Natural killer cell treated with Interleukin-12 subunit alpha and Interleukin-12 subunit beta and Interleukin-15 and Interleukin-18, amount 100 ng/mL, for 72 hours (primary cell): ENCODE data around the gene CTRB1. TPM values are rescaled to one million over a fixed set of nuclear protein-coding genes. Genes with fewer than 3 reads are reported as not detected.
"Not testable (repeated sequence)": the region's sequence is repeated elsewhere in the genome, so short reads cannot be mapped to it uniquely, and the experiment has no call there.

ENCODE experiments used
- ATAC-seq, 2 donors: fragments of 150-1000 bp; cut with Tn5 transposase in 1 of 2; sonication (Bioruptor Pico), chemical (Tn5 transposase) in 1 of 2; 2 replicates each; pipeline ENCODE4 v1.10.0; 2021
- DNase-seq: peaks from one replicate; pipeline ENCODE4 v3.0.0; 2022; ENCODE audit warnings: low spot score
- H3K27ac Mint-ChIP-seq, 2 donors: 1 replicate in 1 of 2; 2 replicates in 1 of 2; pipeline ENCODE4 v1.8.0; 2022; ENCODE audit warnings: mixed read lengths in 2 of 2, mild to moderate bottlenecking in 1 of 2, moderate library complexity in 1 of 2
- H3K27me3 Mint-ChIP-seq, 2 donors: 1 replicate in 1 of 2; 2 replicates in 1 of 2; pipeline ENCODE4 v1.8.0; 2022; ENCODE audit warnings: mixed read lengths in 2 of 2
- H3K36me3 Mint-ChIP-seq: one replicate; pipeline ENCODE4 v1.8.0; 2022; ENCODE audit warnings: mixed read lengths
- H3K4me1 Mint-ChIP-seq, 2 donors: 1 replicate in 1 of 2; 2 replicates in 1 of 2; pipeline ENCODE4 v1.8.0; 2022; ENCODE audit warnings: low read depth in 2 of 2, mixed read lengths in 2 of 2, mild to moderate bottlenecking in 1 of 2
- H3K4me3 Mint-ChIP-seq: one replicate; pipeline ENCODE4 v1.8.0; 2022; ENCODE audit warnings: mixed read lengths
- H3K9me3 Mint-ChIP-seq: 2 replicates; pipeline ENCODE4 v1.8.0; 2022; ENCODE audit warnings: mixed read lengths
- total RNA-seq, 2 donors: library from RNA; stranded (reverse); gene quantifications; one replicate each; pipeline ENCODE4 v1.2.3, GENCODE V29; 2022

CTRB1 gene
- total RNA-seq, 2 donors from 2014 or later: not detected

DNA sequence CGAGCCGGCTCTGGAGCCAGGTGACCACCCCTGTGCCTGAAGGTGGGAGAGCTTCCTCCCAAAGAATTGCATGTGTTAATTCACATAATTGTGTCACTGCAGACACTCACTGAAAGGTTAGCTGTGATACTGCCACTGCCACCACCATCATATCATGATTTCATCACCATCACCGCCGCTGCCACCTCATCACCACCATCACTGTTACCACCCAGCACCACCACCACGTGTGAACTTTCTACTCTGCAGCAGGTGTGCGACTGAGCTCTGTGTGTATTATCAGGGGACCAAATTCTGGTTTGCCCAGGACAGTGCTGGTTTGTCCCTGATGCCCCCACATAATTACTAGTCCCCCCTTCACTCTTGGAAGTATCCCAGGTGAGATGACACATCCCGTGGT lies 17.4 kb downstream of the CTRB1 start:
- Mint-ChIP-seq H3K9me3 (no peaks in the 10 kb centered on the region), H3K27ac (no peak overlapping the region), H3K27me3 (peaks cover 7 to 15% of the 10 kb centered on the region in 2 donors), H3K4me3 (no peak overlapping the region), H3K36me3 (no peaks in the 10 kb centered on the region), H3K4me1 (peaks cover 6 to 13% of the 10 kb centered on the region in 2 donors)
- ATAC-seq (peak; percentile 66 to 72), DNase-seq (no peak)

DNA sequence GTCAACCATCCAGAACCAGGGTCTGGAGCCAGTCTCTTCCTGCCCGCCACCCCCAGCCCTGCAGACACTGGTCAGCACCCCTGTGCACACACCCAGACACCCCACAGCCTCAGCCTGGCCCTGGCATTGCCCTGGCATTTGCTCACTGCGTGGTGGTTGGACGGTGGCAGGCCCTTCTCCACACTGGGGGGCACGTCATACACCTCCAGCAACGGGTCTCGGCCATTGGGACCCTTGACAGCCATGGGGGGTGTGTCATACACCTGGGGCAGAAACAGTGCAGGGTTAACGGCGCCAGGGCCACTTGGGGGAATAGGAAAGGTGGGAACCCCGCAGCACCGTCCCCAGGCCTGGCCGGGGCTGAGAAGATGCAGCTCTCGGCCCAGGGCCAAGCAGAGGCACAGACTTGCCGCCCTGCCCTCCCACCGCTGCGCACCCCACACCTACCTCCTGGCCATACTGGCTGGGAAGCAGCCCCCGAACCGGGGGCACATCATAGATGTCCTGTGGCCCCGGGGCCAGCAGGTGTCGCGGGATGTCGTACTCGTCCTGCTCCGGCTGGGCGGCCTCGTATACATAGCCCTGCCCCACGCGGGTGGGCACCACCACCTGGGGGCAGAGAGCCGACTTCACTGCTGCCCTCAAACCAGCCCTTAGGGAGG lies 18.1 kb downstream of the CTRB1 start:
- Mint-ChIP-seq H3K27ac (no peak overlapping the region), H3K4me3 (no peak overlapping the region), H3K9me3 (no peaks in the 10 kb centered on the region), H3K27me3 (peaks cover 7 to 12% of the 10 kb centered on the region in 2 donors), H3K36me3 (no peaks in the 10 kb centered on the region), H3K4me1 (peaks cover 6 to 13% of the 10 kb centered on the region in 2 donors)
- ATAC-seq (no peak), DNase-seq (no peak)

DNA sequence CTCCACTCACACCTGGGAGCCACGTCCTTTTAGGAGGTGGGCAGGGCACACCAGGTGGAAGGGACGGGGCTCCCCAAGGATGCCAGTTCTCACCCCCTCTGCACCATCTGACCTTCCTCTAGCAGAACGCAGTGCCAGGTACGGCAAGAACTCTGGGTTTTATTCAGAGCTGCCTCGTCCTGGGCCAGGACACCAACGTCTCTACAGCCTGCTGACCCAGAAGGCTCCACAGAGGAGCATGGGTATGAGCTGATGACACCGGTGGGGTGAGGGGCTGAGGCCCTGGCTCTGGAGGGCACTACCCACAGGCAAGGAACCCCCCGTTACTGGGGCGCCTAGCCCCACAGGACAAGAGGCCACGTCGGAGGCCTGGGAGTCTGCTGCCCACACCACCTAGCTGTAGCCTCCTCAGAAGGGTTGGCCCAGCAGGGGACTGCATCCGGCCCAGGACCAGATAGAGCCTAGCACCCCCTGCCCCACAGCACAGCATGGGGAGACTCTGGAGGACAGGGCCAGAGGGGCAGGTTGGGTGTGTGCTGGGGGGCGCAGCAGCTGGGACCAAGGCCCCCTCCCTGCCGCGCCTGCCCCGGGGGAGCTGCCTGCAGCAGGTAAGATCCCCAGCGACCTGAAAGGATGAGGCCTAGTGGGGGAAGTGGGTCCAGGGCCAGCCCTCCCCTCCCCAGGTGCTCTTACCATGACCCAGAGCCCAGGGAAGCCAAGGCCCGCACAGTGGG lies 18.8 kb downstream of the CTRB1 start:
- DNase-seq (no peak), ATAC-seq (no peak)
- Mint-ChIP-seq H3K4me1 (peaks cover 6 to 13% of the 10 kb centered on the region in 2 donors), H3K27ac (no peak overlapping the region), H3K4me3 (no peak overlapping the region), H3K36me3 (no peaks in the 10 kb centered on the region), H3K27me3 (peaks cover 7 to 16% of the 10 kb centered on the region in 2 donors), H3K9me3 (no peaks in the 10 kb centered on the region)

DNA sequence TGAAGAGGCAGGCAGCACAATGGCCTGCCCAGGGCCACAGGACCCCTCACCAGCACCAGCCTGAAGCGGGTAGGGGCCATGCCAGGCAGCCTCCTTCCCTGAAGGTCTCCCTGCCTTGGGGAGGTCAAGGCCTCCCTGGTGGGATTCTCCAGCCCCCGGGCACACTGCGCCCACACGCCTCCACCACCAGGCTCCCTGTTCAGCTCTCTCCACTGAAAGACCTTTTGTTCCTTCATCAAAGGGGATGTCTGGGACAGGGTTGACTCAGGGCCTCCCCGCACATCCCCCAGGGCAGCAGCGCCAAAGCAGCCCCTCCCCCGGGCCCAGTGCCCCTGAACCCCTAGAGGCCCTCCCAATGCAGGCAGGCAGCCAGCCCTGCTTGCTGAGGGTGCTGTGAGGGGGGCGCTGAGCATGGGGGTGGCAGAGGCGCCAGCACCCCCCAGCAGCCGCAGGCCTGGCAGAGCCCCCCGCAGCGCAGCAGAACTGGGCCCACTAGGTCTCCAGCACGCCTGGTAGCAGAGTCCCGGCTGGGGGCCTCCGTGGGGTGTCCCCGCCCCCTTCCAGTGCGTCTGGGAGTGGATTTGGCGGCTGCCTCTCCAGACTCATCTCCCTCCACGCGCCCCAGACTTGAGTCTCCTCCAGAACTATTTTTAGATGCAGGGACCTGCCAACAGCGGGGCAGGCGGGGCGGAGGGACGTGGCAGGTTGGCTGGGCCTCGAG lies 19.5 kb downstream of the CTRB1 start:
- DNase-seq: no peak
- ATAC-seq: no peak
- no peaks in the 10 kb centered on the region for H3K36me3 Mint-ChIP-seq
- no peak overlapping the region for H3K4me3 Mint-ChIP-seq
- H3K4me1 Mint-ChIP-seq: peaks cover 6 to 13% of the 10 kb centered on the region in 2 donors
- peaks cover 7 to 16% of the 10 kb centered on the region in 2 donors for H3K27me3 Mint-ChIP-seq
- no peak overlapping the region for H3K27ac Mint-ChIP-seq
- H3K9me3 Mint-ChIP-seq: no peaks in the 10 kb centered on the region

DNA sequence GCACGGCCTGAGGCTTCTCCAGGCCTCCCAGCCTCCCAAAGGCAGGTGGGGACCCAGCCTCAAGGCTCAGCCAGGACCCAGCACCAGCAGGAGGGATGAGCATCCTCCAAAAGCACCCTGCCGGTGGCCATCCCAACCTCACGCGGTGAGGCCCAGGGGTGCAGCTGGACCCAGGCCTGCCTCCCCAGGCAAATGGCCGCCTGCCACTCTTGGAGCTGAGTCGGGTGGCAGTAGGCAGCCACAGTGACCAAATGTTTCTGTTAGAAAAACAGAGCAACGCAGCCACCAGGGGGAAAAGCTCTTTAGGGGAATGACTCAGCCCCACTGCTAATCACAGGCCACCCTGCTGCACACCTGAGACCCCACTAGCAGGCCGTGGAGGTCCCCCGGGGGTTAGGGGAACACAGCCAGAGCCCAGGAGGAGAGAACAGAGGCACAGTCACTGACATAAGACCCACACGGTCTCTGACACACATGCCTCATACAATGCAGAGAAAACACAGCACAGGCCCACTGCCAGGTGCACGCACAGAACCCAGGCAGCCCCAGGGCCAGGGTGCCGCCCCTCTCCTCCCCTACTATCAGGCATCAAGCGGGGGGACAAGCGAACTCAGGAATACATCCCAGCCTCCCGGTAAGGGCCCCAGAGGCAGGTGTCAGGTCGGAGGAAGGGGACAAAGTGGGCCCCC lies 20.2 kb downstream of the CTRB1 start:
- ATAC-seq: no peak
- H3K27me3 Mint-ChIP-seq: peaks cover 7 to 14% of the 10 kb centered on the region in 2 donors
- no peak for DNase-seq
- peaks cover 4 to 9% of the 10 kb centered on the region in 2 donors for H3K4me1 Mint-ChIP-seq
- no peak overlapping the region for H3K27ac Mint-ChIP-seq
- H3K9me3 Mint-ChIP-seq: no peaks in the 10 kb centered on the region
- no peaks in the 10 kb centered on the region for H3K36me3 Mint-ChIP-seq
- no peak overlapping the region for H3K4me3 Mint-ChIP-seq

DNA sequence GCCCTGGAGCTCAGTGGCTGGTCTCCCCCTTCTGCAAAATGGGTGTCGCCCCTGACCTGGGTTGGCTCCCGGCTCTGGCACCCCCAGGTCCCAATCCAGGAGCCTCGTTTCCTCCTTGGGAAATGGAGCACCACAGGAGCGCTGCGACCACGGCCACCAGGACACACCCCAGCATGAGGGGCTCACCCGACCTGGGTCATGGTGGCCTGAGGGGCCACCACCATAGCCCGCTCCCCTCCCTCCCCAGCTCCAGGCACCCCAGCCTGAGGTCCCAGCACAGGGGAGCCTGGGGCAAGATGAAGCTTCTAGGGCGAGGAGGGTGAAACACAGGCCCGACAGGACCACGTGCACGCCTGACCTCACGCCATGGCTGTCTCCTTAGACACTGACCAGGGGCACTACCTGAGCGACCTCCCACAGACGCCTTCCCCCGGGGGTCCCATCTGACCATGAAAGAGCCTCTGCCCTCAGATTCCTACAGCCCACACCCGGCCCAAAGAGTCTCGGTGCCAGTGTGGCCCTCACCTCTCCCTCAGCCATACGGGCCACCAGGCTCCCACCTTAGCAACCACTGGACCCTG lies 20.8 kb downstream of the CTRB1 start:
- H3K27ac Mint-ChIP-seq: no peak overlapping the region
- DNase-seq (no peak), ATAC-seq (no peak)
- H3K4me3 Mint-ChIP-seq: no peak overlapping the region
- no peaks in the 10 kb centered on the region for H3K9me3 Mint-ChIP-seq
- no peaks in the 10 kb centered on the region for H3K36me3 Mint-ChIP-seq
- H3K27me3 Mint-ChIP-seq: peaks cover 7 to 17% of the 10 kb centered on the region in 2 donors
- H3K4me1 Mint-ChIP-seq: peaks cover 4 to 10% of the 10 kb centered on the region in 2 donors

DNA sequence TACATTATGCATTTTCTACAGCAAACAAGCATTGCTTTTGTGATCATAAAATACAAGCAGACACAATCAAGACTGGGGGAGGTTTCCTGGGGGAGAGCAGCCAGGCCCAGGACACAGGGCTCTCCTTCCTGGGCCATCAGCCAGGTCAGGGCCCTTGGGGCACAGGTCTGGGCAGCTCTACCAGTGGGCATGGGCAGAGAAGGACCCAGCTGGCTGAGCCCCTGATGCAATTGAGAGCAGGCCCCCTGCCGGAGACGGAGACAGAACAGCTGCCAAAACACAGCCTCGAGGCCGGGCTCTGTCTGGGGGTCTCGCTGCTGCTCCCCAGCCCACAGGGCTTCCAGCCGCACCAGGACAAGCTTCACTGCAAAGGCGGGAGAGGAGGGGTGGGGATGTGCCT lies 21.8 kb downstream of the CTRB1 start:
- H3K36me3 Mint-ChIP-seq, H3K4me3 Mint-ChIP-seq, H3K9me3 Mint-ChIP-seq, H3K27ac Mint-ChIP-seq, DNase-seq, ATAC-seq: not testable (repeated sequence)
- Mint-ChIP-seq H3K27me3 (peaks cover 7 to 20% of the 10 kb centered on the region in 2 donors), H3K4me1 (peaks cover 4 to 13% of the 10 kb centered on the region in 2 donors)

DNA sequence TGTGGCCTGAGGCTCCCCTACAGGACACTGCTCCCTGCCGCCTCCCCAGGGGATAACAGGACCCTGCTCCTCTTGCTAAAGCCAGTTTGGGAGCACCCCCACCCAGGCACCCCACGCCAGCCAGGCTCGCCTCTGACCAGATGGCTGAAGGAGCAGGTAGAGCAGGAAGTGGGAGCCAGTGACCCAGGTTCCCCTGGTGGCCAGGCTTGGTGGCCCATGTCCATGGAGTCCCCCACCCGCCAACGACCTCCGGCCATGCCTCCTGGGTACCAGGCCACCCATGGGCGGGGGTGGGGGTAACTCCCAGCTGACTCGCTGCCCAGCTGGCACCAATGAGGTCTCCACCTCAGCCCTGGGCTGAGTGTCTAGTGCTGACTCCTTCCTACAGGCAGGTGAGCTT lies 22.6 kb downstream of the CTRB1 start:
- Mint-ChIP-seq H3K4me1 (peaks cover 0 to 6% of the 10 kb centered on the region in 2 donors), H3K27ac (no peak overlapping the region), H3K9me3 (no peaks in the 10 kb centered on the region), H3K4me3 (no peak overlapping the region), H3K36me3 (no peaks in the 10 kb centered on the region), H3K27me3 (peaks cover 2 to 26% of the 10 kb centered on the region in 2 donors)
- ATAC-seq (no peak), DNase-seq (no peak)

DNA sequence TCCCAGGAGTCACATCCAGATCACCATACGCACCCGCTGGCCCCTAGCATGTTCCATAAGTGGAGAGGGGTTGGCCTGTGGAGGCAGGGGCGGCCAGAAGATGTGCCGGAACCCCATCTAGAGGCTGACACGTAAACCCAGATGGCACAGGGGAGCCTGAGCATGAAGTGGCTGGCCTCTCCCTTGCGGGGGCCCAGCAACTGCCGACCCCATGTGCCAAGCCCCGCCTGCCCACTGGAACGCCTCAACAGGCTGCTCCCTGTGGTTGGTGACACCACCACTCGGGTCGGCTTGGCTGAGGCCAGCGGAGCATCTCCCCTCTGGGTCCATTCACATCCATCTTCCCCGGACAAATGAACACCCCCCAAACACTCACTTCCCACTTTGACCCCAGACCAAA lies 23.2 kb downstream of the CTRB1 start:
- H3K36me3 Mint-ChIP-seq: no peaks in the 10 kb centered on the region

DNA sequence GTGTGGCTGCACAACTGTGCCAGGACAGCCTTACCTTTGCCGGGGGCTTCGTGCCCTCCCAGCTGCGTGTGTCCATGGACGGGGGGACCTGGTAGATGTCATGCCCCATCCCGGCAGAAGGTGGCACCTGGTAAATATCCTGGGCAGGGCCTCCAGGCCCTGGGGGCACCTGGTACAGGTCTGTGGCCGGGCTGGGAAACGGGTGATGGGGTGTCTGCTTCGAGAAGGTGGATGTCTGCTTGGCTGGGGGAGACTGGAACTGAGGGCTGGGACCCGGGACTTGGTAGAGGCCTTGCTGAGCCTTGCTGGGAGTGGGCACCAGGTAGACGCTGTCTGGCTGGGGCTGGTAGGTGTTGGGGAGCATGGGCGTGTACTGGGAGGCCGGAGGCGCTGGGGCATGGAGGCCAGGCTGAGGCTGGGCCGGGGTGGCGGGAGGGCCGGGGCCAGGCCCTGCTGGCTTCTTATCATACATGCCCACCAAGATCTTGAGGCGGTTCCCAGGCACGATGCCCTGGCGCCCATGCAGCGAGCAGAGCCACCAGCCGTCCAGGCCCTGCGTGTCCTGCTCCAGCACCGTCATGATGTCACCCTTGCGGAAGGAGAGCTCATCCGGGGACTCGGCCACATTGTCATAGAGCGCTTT lies 23.8 kb downstream of the CTRB1 start:
- not testable (repeated sequence) for H3K27ac Mint-ChIP-seq

More for the DNA sequence above, 23.2 kb downstream of the CTRB1 start:
- H3K27ac Mint-ChIP-seq: no peak overlapping the region
- H3K4me3 Mint-ChIP-seq: no peak overlapping the region
- H3K4me1 Mint-ChIP-seq: peaks cover 0 to 5% of the 10 kb centered on the region in 2 donors
- DNase-seq (no peak), ATAC-seq (no peak)
- H3K9me3 Mint-ChIP-seq: no peaks in the 10 kb centered on the region
- peaks cover 0 to 31% of the 10 kb centered on the region in 2 donors for H3K27me3 Mint-ChIP-seq

DNA sequence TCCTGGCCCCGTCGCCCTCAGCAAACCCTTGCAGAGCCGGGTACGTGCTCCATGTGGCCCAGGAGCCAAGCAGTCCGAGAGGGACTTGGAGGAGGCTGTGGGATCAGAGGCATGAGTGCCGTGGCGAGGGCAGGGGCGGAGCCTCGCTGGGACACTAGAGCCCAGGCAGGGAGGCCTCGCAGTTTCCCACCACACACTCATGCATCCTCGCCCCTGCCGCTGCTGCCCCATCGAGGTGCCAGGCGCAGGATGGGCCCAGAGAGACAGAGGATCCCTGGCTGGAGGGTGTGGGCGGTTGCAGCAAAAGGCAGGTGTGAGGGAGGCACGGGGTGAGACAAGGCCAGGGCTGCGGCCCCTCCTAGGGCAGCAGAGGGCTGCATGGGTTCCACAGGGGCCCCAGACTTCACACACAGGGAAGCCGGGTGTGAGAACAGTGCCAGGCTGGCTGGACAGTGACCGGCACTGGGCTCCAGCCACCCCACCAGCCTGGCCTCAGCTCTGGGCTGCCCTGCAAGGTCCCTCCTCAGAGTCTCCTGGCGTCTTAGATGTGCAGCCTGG lies 25.0 kb downstream of the CTRB1 start:
- Mint-ChIP-seq H3K4me3 (no peak overlapping the region), H3K36me3 (no peaks in the 10 kb centered on the region), H3K4me1 (peaks cover 0 to 5% of the 10 kb centered on the region in 2 donors), H3K27ac (no peak overlapping the region), H3K27me3 (peaks cover 13 to 42% of the 10 kb centered on the region in 2 donors), H3K9me3 (no peaks in the 10 kb centered on the region)
- no peak for DNase-seq
- ATAC-seq: no peak

More for the DNA sequence above, 23.8 kb downstream of the CTRB1 start:
- not testable (repeated sequence) for H3K4me1 Mint-ChIP-seq, H3K4me3 Mint-ChIP-seq, H3K9me3 Mint-ChIP-seq, DNase-seq, H3K36me3 Mint-ChIP-seq, ATAC-seq
- H3K27me3 Mint-ChIP-seq: peaks cover 1 to 32% of the 10 kb centered on the region in 2 donors

DNA sequence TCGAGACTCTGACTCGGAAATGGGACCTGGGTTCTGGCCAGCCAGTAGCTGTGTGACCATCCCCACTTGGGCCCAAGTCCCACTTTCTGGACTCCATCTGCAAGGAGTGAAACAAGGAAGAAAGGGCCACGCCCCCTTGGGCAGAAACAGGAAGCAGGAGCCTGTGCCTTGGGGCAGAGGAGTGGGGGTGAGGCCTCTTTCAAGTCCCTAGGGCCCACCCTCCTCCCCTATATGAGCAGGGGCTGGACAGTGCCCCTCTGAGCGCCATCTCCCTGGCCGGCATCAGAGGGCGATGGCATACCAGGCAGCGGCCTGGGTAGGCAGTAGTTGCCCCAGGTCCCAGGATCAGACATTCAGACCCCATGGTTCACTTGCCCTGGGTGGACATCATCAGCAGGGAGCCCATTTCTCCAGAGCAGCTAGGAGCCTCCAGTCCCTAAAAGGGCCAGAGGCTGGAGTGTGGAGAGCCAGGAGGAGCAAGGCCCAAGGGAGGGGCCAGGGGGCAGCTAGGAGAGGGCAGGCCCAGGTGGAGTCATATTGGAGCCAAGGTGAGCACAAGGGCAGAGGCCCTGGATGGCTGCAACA lies 25.5 kb downstream of the CTRB1 start:
- DNase-seq: no peak
- Mint-ChIP-seq H3K27ac (no peak overlapping the region), H3K4me1 (peaks cover 0 to 5% of the 10 kb centered on the region in 2 donors), H3K4me3 (no peak overlapping the region), H3K27me3 (peaks cover 14 to 42% of the 10 kb centered on the region in 2 donors), H3K36me3 (no peaks in the 10 kb centered on the region), H3K9me3 (no peaks in the 10 kb centered on the region)
- no peak for ATAC-seq
